Sciatic nerve (tissue), 2 donors: ENCODE data around the gene MTSS2. TPM values are rescaled to one million over a fixed set of nuclear protein-coding genes. Genes with fewer than 3 reads are reported as not detected.

Experiments
- ATAC-seq: fragments of 200-7000 bp; cut with Tn5 transposase; one replicate; pipeline ENCODE4 v1.9.1; 2020; ENCODE audit warnings: mild to moderate bottlenecking, moderate library complexity
- DNase-seq: peaks from one replicate; pipeline ENCODE4 v3.0.0-alpha.2; 2020; ENCODE audit warnings: low spot score
- intact Hi-C: fragments of 100-400 bp; cut with DNase I; formaldehyde crosslinking; loops from one replicate; pipeline ENCODE4 v1.14.2; 2022
- total RNA-seq: library from RNA; stranded (reverse); fragmentation: NEBNext Ultra II Directional; extraction: Animal tissue kit (Norgen Biotek cat#: 25700); gene quantifications from one replicate; pipeline ENCODE4 v1.2.1, GENCODE V29; 2021
- donor health status: DM: no; HTN: no; CAD: no.
- donor health status: DM: no; HTN: no; CAD: no.

The MTSS2 gene
- total RNA-seq, 1 donor from 2014 or later, result 75.9 TPM

DNA sequence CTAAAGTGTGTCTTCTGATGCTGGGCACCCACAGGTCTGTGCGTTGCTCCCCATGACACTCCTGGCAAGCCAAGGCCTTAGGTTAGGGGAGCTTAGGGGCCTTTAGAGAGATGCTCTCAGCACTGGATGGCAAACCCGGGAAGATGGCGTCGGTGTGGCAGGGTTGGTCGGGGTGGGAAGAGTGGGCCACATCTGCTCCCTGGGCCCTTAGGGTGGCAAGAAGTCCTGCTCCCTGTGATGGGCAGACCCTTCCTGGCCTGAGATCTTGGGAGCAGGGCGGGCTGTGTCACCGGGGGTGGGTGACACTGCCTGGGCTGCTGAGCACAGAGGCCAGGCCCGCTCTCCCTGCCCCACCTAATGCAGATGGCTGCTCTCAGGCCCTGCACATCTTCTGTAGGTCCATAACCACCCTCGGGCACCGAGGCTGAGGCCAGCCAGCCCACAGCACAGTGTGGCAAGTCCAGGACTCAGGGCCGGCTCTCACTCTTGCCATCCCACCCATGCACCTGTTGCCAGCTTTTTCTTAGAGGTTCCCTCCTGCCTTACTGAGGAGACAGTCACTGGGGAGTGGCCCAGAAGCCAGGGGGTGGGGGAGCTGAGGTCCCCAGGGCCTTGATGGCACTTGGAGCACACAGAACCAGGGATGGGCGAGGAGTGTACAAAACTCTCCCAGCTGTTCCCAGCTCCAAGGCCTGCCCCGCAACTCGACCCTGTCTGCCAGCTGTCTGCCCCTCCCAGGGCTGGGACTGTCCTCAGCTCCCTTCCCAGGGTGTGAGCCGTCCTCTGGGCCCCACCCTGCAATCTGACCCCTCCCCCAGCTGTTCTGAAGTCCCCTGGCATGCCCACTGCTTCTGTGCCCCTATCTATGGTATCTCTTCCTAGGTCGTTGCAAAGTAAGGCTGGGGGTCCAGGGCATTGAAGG lies 4.4 kb upstream of the MTSS2 start:
- intact Hi-C loops, result no loop called here
- DNase-seq, result no peak

DNA sequence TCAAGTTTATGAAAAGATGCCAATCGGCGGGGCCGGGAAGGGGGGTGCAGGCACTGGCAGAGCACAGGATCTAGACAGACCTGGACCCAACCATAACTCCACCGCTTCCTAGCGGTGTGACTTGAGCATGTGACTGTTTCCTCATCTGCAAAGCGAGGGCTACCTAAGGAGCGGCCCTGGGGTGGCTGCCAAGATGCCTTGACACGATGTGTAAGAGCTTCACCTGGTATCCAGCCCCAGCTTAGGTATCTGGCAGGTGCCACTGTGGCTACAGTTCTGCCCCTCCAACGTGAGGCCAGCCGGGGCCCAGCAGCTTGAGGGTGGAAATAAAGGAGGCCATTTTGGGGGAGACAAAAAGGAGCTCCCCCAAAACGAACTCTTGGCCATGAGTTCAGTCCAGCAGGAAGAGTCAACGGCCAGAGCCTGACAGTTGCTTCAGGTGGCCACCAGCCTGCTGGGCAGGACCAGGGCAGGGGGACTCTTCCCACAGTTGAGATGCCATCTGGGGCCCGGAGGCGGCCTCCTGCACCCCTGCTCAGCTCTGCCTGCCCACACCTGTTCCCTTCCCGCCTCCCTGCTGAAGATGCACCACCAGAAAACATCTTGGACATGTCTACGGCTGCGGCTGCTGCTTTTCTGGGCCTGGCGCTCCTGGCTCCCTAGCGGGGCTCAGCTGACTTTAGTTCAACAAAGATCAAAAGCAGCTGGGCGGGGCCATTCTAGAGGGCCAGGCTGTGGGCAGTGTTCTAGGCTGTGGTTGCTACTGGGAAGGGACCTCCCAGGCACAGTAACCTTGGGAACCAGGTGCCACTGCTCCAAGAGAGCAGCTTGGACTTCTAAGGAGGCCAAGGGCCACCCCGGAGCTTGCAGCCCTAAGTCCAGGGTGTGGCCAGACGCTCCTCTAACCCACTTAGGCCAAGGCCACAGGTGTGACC lies 3.4 kb upstream of the MTSS2 start:
- DNase-seq (no peak), ATAC-seq (no peak)

More for the DNA sequence above, 4.4 kb upstream of the MTSS2 start:
- ATAC-seq, result no peak

DNA sequence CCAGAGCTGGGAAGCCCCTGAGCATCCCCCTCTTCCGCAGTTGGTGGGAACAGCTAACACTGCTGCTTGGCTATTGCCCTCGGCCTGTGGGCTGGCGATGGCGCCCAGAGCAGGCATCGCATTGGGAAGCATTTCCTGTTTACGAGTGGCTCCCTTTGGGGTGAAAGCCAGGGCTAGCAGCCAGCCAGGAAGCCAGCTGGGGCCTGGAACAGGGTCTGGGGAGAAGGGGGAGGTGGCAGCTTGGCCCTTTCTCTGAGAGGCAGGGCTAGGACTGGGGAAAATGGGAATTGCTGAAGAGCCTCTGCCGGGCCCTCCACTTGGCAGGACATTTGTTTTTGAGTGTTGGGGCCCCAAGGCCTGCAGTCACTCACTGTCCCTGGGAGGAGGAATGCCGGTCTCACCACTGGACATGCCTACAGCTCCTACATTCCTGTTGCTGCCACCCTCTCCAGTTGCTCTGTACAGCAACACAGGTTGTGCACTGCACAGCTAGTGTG lies 2.4 kb upstream of the MTSS2 start:
- intact Hi-C loops, result no loop called here
- peak; percentile 2 for ATAC-seq
- DNase-seq, result no peak

More for the DNA sequence above, 3.4 kb upstream of the MTSS2 start:
- intact Hi-C loops, result no loop called here

DNA sequence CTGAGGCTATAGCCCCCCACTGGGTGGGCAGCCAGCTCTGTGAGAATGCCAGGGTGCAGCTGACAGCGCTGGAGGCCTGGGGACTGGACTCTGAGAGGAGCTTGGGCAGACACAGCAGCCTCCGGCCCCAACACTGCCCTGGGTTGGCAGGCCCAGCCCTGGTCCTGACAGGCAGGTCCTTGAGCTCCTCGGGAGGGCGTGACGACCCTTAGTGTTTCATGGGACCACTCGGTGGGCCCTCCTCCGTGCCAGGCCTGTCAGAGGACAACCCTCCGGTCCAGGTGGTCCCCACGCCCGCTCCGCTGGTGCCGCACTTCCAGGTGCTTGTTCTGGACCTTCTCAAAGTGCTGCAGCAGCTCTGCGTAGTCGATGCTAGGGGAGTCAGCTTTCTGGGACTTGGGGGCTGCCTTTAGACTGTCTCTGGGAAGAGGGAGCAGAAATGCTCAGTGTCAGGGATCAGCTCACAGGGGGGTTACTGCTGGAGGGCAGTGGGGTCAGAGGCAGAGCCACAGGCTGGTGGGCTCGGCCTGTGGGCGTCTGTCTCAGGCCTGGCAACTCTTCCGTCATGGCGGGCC lies 1.9 kb upstream of the MTSS2 start:
- DNase-seq (no peak), ATAC-seq (no peak)
- intact Hi-C loops, result no loop called here

DNA sequence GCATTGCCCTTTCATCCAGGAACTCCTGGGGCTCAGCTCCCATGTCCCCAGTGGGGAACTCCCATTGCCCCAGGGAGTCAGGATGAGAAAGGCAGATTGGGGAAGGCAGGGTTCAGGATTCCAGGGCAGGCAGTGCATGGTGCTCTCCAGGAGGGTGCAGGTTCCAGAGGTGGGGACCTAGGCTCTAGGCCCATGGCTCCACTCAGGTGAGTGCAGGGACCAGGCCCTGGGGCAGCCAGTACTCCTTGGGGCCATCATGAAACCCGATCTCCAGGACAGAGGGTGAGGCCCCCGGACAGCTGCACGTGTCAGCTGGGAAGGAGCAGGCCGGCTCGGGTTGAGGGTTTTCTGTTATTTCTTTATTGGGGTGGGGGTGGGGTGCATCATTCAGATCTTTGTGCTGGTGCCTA lies 1.3 kb upstream of the MTSS2 start:
- DNase-seq, result no peak
- intact Hi-C loops, result no loop called here
- no peak for ATAC-seq

DNA sequence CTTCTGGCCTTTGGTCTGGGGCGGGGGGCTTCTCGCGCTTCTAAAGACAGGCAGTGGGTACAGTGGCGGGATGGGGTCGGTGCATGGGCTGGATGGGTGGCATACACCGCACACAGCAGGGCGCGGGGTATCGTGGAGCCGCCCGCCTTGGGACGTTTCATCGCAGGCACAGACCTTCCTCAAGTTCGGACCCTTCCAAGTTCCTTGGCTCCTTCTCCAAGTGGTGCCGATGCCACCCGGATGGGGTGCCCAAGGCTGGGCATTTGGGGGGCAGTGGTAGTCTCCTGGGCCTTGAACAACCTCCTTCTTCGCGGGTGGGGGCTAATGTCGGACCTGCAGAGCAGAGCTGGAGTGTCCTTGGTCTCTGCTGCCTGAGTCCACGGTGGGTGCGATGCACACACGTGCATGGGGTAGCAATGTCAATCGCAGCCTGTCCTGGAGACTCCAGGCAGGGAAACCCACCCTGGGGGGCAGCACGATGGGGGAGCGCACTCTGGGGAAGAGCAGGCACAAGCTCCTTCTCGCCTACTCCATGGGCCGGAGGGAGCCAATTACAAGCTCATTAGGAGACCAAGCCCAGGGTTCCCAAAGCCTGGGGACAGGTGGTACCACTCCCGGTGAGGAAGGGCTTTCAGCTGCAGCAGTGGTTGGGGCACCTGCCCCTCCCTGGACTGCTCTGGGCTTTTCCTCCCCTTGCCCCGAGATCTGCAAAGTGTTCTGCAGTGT lies 686 bp upstream of the MTSS2 start:
- DNase-seq (no peak), ATAC-seq (no peak)
- intact Hi-C loops, result no loop called here

DNA sequence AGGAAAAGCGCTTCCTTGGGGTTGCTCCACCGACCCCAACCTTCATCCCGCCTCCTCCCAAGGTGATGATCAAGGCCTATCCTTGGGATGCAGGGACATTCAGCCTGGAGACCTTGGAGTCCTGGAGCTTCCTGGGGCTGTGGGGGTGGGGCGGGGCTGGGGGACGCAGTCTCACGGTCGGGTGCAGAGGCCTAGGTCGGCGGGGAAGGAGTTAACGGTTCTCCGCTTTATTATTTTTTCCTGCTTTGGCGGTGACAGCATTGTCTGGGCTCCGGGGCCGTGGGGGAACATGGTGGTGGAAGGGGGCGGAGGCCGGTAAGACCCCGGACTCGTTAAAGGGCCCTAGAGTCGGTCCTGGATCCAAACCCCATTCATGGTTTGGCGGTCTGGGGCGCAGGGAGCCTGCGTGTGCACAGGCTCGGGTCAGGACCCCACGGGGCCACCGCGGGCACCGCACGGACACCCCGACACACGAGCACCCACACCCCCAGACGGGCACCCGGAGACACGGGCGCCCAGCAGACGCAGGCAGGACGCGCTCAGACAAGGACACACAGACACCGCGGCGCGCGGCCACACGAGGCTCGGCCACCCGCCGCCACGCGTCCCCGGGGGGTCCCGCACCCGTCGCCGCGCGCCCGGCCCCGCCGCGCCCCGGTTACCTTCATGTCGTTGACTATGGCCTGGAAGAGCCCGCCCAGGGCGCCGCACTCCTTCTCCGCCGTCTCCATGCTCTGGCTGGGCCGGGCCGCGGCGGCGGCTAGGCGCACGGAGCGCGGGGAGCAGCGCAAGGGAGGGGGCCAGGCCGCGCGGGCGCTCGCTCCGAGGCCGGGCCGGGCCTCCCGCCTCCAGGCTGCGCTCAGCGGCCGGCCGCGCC lies 554 bp downstream of the MTSS2 start:
- intact Hi-C loops, result no loop called here
- DNase-seq (no peak), ATAC-seq (no peak)

DNA sequence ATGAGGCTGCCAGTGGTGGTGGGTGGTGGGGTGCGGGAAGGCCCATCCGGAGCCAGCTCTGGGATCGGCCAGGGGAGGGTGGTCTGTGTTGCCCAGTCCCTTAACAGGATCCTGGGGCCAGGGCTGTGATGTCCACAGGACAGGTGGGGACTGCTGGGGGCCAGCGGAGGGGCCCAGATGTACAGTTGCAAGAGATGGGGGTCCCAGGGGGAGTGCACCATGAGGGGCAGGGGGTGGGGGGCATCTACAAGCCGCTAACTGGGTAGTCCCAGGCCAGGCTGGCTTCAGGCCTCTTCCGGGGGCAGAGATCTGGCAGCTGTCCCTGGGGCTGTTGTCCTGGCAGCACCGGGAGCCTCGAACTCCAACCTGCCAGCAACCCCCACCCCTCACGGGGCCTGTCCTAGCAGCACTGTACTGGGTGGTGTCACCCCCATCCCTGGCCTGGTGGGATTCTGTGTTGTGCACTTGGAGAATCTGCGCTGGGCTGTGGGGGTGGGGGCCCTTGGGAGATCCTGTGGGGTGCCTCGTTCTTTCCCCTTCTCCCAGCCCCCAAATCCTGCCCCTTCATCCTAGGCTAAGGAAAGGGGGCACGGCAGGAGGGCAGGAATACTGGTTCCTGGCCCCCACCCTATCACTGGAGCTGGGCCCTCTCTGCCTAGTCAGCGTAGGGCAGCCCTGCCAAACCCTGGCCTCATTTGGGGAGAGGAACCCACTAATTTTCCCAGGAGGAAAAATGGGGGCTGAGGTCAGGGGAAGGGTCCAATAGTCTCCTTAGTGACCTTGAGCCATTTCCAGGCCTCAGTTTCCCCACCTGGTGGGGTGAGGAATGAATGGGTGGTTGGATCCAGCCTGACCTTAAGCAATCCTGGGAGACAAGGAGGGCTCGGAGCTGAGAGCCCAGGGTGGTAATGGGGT lies 1.4 kb downstream of the MTSS2 start:
- intact Hi-C loops, result no loop called here
- DNase-seq, result no peak
- ATAC-seq, result no peak

DNA sequence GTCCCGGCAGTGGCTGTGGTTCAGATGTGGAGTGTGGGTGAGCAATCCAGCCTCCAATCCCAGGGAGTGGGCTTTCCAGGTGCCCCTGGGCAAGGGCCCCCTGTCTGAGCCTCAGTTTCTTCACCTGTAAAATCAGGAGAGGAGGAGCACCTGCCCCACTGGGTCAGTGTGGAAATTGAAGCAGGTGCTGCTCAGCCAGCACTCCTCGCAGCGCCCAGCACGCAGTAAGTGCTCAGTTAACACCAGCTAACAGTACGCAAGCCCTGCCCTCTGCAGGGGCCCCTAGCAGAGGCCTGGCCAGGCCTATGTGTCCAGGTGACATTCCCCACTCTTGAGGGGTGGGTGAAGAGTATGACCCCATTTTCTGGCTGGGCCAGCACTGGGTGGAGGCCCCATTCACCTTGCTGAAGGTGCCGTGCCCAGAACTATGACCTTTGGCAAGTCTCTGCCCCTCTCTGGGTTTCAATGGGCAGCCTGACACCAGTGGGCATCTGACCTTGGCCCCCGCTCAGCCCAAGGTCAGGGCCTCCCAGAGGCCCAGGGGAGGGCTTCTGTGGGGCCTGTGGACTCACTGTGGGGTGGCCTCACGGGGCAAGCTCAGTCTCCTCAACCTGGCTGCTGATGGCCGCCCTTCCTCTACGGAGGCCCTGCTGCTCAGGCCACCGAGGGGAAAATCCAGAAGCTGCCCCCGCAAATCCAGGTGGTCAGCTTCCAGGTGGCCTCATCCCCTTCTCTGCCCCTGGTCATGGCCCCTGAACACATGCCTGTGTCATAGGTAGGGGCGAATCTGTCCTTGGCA lies 2.5 kb downstream of the MTSS2 start:
- intact Hi-C loops, result no loop called here
- DNase-seq (no peak), ATAC-seq (no peak)

DNA sequence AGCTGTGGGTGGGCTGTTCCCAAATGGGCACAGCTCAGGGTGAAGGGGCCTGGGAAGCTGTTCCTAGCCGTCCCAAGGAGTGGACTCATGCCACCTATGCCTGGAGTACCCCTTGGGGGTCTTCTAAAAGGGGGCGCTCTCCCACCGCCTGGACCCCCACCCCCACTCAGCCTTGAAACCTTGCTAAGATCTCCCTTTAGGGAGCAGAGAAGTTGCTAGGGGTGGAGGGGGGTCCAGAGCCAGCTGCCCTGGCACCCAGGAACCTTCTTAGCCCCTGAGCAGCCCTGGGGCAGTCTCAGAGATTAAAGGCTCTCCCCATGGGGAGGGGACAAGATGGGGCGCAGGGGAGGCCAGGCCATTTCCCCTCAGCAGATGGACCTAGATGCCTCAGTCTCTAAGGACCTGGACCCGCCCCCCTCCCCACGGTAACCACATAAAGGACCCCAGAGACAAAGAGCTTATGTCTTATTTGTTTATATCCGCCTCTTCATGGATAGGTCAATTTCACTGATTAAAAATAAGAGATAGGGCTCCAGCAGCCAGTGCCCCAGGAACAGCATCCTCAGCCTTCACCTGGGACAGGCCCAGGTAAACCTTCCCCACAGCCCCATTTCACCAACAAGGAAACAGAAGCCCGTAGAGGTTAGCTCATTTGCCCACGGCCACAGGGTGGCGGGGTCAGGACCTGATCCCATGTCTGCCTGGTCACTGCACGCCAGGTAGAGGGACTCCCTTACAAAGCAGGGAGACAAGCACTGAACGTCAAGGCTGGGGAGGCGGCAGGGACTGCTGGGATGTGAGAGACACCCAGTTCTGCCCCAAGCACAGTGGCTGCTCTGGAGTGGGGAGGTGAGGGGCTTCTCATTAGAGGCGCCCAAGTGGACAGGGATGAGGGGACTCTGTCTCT lies 3.4 kb downstream of the MTSS2 start:
- intact Hi-C loops, result no loop called here
- ATAC-seq (no peak), DNase-seq (no peak)

DNA sequence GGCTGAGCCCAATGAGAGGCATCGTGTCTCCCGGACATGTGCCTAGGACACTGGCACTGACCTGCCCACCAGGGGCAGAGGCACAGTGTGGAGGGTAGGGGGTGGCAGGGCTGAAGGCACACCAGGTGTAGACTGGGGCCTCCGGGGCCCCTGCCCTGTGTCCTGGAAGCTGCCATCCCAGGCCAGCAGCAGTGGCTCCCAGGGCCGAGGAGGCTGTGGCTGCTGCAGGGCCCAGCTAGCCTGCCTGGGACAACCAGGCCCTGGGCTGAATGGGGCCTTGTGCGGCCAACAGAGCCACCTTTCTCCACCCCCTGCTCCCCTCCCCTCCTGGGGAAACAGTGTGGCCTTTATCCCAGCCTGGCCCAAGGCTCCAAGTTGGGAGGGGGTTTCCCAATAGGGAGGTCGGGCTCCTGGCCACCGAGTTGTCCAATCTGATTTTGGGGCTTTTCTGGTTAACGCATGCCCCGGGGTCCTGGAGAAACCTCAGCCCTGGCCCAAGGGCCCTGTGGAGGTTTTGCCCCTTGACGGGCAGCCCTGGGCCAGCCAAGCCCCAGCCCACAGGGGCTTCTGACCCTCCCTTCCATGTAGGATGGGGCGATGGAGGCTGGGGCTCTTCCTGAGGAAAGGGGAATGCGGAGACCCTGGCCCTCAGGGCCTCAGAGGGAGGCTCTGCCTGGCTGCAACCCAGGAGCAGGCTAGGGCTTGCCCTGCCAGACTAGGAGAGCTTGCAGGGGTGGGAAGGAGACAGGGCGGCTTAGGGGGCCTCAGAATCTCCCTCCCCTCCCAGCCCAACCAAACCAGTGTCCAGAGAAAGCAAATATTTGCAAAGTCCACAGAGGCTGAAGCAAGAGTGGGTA lies 4.2 kb downstream of the MTSS2 start:
- peak; percentile 61 for ATAC-seq
- intact Hi-C loops, result no loop called here
- DNase-seq, result no peak

DNA sequence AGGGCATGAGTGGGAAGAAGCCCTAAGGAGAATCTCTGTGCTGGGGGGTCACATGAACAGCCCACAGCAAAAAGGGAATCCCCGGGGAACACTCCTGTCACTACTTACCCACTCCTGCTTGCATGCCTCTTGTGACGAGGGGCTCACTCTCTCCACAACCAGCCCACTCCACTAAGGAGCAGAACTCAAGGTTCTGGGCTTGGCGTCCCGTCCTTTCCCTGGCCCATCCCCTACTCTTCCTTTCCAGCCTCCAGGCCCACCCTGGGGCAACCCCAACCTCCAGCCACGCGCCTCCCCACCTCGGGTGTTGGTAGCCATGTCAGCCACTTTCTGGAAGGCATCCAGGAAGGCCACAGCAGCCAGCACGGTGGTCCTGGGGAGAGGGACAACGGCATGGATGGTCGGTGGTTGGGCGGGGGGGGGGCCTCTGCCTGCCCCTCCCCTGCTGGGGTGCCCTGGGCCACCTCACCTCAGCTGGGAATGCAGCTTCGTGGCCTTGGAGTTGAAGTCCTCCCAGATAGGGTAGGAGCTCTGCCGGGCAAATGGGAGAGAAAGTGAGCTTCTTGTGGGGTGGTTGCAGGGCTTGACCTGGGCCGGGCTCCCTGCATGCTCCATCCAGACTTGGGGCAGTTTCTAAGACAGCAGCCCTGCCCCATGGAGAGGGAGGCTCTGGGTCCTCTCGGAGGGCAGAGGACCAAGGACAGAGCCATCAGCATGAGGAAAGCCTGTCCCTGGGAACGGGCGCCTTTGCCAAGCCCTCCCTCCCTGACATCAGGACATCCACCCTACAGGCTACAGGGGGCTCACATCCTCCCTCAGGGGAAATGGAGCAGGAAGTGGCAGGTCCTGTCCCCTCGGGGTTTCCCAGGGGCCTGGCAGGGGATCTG lies 5.1 kb downstream of the MTSS2 start:
- intact Hi-C loops, result no loop called here
- ATAC-seq (no peak), DNase-seq (no peak)
